Medulla oblongata (tissue), 1 donor: Measurements from ENCODE around the gene LAT.
"Not testable (repeated sequence)": the region's sequence is repeated elsewhere in the genome, so short reads cannot be mapped to it uniquely, and the experiment has no call there.

Source experiments
- DNase-seq: peaks from one replicate; pipeline ENCODE4 v3.0.0-alpha.2; 2015; ENCODE audit errors: extremely low spot score

Gene LAT

GRCh38 chr16:28984619-28985135 lies at the start of gene LAT:
TSS of gene LAT (plus strand) at chr16:28985052. CDS start at chr16:28985418, 366 bp downstream.
- DNase-seq: no peak

- DNase-seq: no peak
Measured at GRCh38 chr16:28935346-28935745, 49.5 kb upstream of the LAT start.

GRCh38 chr16:28935924-28936783 lies 48.7 kb upstream of the LAT start:
- peak; percentile 83 for DNase-seq

GRCh38 chr16:28936784-28937155 lies 48.1 kb upstream of the LAT start:
- no peak for DNase-seq

- no peak for DNase-seq
Measured at GRCh38 chr16:28937222-28937876, 47.5 kb upstream of the LAT start.

GRCh38 chr16:28938721-28939120 lies 46.1 kb upstream of the LAT start:
- DNase-seq: no peak

GRCh38 chr16:28939825-28940224 lies 45.0 kb upstream of the LAT start:
- DNase-seq: not testable (repeated sequence)

GRCh38 chr16:28943281-28943680 lies 41.6 kb upstream of the LAT start:
- DNase-seq: no peak

GRCh38 chr16:28946681-28947080 lies 38.2 kb upstream of the LAT start:
- no peak for DNase-seq

- peak; percentile 100 for DNase-seq
Measured at GRCh38 chr16:28950648-28951409, 34.0 kb upstream of the LAT start, which contains the start of gene NFATC2IP. TSS of gene NFATC2IP (plus strand) at chr16:28950937. CDS start at chr16:28951012, 75 bp downstream.

- no peak for DNase-seq
Measured at GRCh38 chr16:28951410-28951943, 33.4 kb upstream of the LAT start.

GRCh38 chr16:28958216-28958615 lies 26.6 kb upstream of the LAT start:
- no peak for DNase-seq

- DNase-seq: no peak
Measured at GRCh38 chr16:28958836-28959235, 26.0 kb upstream of the LAT start.

GRCh38 chr16:28964072-28964471 lies 20.8 kb upstream of the LAT start:
- DNase-seq: no peak

- no peak for DNase-seq
Measured at GRCh38 chr16:28964496-28964895, 20.4 kb upstream of the LAT start.

- no peak for DNase-seq
Measured at GRCh38 chr16:28967156-28967555, 17.7 kb upstream of the LAT start.

GRCh38 chr16:28969696-28970095 lies 15.2 kb upstream of the LAT start:
- not testable (repeated sequence) for DNase-seq

- peak; percentile 72 for DNase-seq
Measured at GRCh38 chr16:28974007-28974436, 10.8 kb upstream of the LAT start.

GRCh38 chr16:28974437-28975157 lies 10.3 kb upstream of the LAT start, which contains the start of gene SPNS1:
TSS of gene SPNS1 (plus strand) at chr16:28974778. CDS start at chr16:28975152, 374 bp downstream.
- DNase-seq: peak; percentile 97

GRCh38 chr16:28975158-28975599 lies 9.7 kb upstream of the LAT start:
- no peak for DNase-seq
